ENCODE data around the gene TFAM. TPM values are rescaled to one million over a fixed set of nuclear protein-coding genes. Genes with fewer than 3 reads are reported as not detected.

Gene TFAM
- total and polyA plus RNA-seq, 2 of the 8 experiments (the other 6 are each of a cell fraction or from before 2014, with no cell fraction given) = 29.3 to 97.3 TPM

- TF ChIP-seq CHD7 (IDR thresholded peaks at IDR 0.05; ENCODE audit: insufficient replicate concordance, low read length) (no peak), NRF1 (IDR thresholded peaks at IDR 0.05; ENCODE audit: low read depth, low read length) (no peak), RBBP5 (IDR thresholded peaks at IDR 0.05; ENCODE audit: borderline replicate concordance, low read depth, low read length) (no peak), POLR2AphosphoS5 (IDR thresholded peaks at IDR 0.05; ENCODE audit: low read depth, low read length) (no peak), PHF8 (conservative IDR thresholded peaks at IDR 0.05; ENCODE audit: low read depth, low read length) (no peak), SIN3A (conservative IDR thresholded peaks at IDR 0.05 in 1 of 2, IDR thresholded peaks at IDR 0.05 in 1 of 2; ENCODE audit: low read depth in 1 of 2, low read length in 2 of 2) (no peak), KDM1A (IDR thresholded peaks at IDR 0.05; ENCODE audit: borderline replicate concordance, low read length) (no peak)
- TF ChIP-seq, protein P1, sequence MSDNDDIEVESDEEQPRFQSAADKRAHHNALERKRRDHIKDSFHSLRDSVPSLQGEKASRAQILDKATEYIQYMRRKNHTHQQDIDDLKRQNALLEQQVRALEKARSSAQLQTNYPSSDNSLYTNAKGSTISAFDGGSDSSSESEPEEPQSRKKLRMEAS (IDR thresholded peaks at IDR 0.05) = no peak
These were observed 26.8 kb upstream of the TFAM start (continued) for GRCh38 chr10:58358314-58358933.

All from H1 (cell line).